Mucosa of gallbladder (tissue), 1 donor: ENCODE data around the gene EIF2A. TPM values are rescaled to one million over a fixed set of nuclear protein-coding genes. Genes with fewer than 3 reads are reported as not detected.
"Not testable (repeated sequence)": the region's sequence is repeated elsewhere in the genome, so short reads cannot be mapped to it uniquely, and the experiment has no call there.

Source experiments
- DNase-seq: peaks from one replicate; pipeline ENCODE4 v3.0.0-alpha.2; 2020; ENCODE audit warnings: low spot score
- total RNA-seq: library from RNA; stranded (reverse); gene quantifications from one replicate; pipeline ENCODE4 v1.2.1, GENCODE V29; 2021
- donor health status: DM: no; HTN: no; CAD: no.

The EIF2A gene
- 63.4 TPM for total RNA-seq

DNA sequence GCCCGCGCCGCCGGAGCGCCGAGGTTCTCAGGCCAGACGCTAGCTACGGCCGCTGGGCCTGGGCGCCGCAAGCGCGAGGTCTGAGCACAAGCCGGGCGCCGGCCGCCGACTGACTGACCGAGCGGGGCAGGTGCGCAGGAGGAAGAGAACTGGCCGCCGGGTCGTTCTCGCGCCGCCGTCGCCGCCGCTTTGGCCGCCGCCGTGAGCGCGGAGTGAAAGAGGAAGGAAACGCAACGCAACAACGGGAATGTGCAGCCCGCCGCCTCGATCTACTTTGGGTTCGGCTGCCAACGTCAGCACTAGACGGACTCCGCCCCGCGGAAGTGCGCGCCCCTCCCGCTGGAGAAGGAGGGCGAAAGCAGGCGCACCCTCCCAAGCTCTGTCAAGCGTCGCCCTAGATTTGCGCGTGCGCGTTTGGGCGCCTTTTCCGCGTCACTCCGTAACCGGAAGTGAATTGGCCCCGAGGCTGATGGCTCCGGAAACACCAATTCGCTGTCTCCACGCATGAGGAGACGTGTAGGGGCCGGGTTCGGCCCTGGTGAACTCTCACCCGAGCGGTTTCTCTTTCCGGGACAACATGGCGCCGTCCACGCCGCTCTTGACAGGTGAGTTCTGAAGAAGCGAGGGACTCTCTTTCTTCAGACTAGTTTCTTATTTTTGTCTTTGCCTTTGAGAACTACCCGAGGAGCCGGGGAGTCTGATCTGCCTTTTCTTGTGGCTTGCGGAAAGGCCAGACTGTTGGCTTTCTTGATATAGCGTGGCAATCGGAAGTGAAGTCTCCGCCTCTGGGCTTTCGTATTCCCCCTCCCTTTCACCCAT, at the start of gene EIF2A, which contains the start of gene SERP1:
Gene EIF2A, plus strand, starts transcription at position 562 of the 819 bp plus-strand sequence. Its CDS starts 16 bp downstream, at position 578.
Gene SERP1, minus strand, starts transcription at position 271 of the 819 bp plus-strand sequence. CDS start 361 bp downstream, outside the sequence.
- peak; percentile 99 for DNase-seq

DNA sequence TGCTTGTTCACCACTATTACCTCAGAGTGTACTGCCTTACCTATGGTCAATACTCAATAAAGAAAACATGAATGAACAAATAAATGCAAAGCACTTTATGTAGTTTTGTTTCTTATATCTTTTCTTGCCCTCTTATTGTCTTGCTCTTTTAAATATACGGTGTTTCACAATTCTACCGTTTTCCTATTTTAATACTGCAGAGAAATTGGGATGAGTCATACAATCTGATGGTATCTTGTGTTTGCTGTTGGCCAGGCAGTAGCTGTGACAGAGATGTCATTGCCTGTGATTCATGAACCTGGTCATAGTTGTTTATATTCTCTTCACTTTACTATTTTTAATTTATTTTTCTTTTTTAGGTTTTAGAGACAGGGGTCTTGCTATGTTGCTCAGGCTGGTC, 48.6 kb upstream of the EIF2A start:
- DNase-seq, result no peak

DNA sequence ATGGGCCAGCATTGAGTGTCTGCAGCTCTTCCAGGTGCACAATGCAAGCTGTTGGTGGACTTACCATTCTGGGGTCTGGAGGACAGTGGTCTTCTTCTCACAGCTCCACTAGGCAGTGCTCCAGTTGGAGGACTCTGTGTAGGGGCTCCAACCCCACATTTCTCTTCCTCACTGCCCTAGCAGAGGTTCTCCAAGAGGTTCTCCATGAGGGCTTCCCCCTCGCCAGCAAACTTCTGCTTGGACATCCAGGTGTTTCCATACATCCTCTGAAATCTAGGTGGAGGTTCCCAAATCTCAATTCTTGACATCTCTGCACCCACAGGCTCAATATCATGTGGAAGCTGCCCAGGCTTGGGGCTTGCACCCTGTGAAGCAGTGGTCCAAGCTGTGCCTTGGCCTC, 45.6 kb upstream of the EIF2A start:
- not testable (repeated sequence) for DNase-seq

DNA sequence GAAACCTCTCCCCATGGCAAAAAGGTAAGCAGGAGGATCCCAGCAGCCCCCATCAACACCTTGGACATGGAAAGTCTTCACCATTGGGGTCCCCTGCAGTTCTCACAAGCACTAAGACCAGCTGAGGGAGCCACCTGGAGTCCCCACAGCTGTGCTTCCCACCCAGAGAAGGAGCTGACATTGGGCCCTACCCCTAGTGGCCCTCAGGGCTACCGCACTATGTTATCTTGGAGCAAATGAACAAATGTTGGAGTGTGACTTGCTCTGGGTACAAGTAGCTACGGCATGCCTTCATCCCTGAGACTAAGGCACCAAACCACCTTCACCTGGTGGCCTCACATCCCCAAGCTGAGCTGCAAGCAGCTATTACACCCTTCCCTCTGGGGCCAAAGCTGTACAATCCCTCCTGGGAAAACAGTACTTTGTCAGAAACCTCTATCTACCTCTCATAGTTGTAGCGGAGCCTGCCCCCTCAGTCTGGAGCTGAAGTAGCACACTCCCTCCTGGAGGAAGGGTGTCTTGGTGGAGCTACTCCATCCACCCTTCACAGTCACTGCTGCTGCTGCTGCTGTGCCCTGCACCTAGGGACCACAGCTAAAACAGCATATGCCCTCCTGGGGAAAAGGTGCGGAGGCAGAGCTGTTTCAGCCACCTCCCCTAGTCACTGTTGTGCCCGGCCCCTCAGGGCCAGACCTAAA, 43.0 kb upstream of the EIF2A start:
- no peak for DNase-seq

DNA sequence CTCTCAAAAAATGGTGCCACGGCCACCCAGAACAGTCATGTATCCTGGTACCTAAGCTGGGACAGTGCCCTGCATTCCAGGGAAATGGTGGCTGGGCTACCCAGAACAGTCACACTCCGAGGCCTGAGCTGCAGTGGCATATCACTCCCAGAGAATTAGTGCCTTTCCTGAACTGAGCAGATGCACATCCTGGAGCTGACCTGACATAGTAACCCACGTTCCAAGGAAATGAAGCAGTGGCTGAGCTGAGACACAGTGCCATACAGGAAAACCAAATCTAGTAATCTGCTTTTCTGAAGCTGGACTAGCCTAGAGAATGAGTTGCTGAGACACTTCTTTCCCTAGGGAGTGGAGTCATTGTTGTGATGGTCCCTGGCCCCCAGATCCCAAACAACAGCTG, 42.1 kb upstream of the EIF2A start:
- no peak for DNase-seq

DNA sequence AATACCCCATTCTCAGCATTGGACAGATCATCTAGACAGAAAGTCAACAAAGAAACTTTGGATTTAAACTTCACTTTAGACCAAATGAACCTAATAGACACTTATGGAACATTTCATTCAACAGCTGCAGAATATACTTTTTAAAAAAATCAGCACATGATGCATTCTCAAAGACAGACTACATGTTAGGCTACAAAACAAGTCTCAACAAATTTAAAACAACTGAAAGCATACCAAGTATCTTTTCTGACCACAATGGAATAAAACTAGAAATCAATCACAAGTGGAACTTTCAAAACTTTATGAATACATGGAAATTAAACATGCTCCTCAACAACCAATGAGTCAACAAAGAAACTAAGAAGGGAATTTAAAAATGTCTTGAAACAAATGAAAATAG, 38.2 kb upstream of the EIF2A start:
- no peak for DNase-seq

DNA sequence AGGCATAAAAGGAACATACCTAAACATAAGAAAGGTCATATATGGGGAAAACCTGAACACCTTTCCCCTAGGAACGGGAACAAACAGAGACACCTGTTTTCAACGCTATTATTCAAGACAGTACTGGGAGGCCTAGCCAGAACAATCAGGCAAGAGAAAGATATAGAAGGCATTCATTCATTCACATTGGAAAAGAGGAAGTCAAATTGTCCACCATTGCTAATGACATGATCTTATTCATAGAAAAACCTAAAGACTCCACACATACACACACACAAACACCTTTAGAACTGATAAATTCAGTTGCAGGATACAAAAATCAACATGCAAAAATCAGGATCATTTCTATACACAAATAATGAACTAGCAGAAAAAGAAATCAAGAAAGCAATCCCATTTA, 36.8 kb upstream of the EIF2A start:
- no peak for DNase-seq

DNA sequence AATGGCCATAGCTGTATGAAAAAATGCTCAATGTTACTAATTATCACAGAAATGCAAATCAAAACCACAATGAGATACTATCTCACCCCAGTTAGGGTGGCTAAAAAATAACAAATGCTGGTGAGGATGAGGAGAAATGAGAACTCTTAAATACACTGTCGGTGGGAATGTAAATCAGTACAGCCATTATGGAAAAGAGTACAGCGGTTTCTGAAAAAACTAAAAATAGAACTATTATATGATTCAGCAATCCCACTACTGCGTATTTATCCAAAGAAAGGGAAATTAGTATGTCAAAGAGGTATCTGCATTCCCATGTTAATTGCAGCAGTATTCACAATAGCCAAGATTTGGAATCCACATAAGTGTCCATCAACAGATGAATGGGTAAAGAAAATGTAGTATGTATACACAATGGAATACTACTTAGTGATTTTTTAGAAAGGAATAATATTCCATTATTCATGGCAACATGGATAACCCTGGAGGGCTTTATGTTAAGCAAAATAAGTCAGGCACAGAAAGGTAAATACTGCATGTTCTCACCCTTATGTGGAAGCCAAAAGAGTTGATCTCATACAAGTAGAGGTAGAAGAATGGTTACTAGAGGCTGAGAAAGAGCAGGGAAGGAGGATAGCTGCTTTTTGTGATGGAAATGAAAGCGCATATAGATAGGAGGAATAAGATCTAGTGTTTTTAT, 35.3 kb upstream of the EIF2A start:
- no peak for DNase-seq

DNA sequence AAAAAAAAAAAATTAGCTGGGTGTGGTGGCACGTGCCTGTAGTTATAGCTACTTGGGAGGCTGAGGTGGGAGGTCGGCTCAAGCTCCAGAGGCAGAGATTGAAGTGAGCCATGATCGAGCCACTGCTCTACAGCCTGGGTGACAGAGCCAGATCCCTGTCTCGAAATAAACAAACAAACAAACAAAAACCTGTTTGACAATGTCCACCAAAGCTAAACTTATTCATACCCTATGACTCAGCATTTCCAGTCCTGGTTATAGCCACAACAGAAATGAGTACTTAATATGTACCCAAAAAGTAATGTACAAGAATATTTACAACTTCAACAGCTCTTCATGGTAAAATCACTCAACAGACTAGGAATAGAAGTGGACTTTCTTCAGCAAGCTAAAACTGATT, 31.4 kb upstream of the EIF2A start:
- no peak for DNase-seq

DNA sequence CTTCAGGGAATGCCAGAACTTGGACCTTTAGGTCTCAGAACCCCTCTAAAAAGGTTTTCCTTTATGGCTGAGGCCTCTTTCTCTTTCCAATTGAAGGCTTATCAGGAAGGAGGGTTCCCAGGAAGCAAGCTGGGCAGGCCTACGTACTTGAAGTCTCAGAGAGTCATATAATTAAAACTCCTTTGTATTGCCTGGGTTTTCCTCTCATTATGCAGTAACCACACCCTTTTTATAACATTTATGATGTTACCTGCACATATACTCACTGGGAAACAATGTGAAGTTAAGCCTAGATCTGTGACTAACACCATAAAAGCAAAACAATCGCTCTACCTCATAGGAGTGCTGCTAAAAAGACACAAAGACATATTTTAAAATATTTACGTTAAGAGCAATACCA, 27.6 kb upstream of the EIF2A start:
- DNase-seq, result no peak

DNA sequence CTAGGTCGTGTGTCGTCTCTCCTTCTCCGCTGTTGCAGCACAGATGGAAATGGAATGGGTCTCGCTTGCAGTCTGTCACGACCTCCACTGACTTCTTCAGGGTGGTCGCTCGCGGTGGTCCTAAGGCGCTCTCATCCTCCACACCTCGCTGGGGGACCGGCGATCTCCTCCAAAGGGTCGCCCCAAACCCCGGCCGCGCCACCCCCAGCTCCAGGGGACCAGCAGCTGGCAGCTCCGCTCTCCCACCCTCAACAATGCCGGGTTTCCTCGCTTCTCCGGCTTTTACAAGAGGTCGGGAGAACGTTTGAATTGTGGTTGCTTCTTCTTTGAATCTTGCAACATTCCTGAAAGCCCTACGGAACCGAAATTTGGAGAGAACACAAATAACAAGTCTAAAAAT, 26.2 kb upstream of the EIF2A start:
- DNase-seq, result no peak

DNA sequence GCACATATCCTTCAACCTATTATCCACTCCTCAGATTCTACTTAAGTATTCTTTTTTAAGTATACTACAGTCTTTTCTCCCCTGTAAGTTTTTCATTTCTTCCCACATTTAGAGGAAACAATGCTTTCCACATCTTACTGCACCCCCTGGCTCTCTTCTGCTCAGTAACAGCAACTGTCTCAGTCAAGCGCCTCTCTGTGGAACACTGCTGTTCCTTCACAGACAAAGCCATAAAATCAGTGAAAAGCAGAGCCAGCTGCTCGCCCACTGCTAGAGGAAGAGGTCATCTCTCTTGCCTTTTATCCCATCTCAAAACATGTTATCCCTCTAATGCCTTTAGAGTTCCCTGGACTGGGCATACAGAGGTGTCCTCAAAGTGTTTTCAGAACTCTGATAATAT, 25.1 kb upstream of the EIF2A start:
- no peak for DNase-seq

DNA sequence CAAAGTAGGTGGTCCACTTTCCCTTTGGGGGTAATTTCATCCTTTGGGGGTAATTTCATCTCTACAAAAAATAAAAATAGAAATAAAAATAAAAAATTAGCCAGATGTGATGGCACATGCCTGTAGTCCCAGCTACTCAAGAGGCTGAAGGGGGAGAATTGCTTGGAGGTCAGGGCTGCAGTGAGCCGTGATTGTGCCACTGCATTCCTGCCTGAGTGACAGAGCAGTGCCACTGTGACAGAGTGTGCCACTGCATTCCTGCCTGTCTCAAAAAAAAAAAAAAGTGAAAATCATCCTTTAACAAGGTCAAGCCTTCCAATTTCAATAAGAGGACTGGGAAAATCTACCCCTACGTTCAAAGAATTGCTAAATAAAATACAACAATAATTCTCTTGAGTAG, 23.0 kb upstream of the EIF2A start:
- no peak for DNase-seq

DNA sequence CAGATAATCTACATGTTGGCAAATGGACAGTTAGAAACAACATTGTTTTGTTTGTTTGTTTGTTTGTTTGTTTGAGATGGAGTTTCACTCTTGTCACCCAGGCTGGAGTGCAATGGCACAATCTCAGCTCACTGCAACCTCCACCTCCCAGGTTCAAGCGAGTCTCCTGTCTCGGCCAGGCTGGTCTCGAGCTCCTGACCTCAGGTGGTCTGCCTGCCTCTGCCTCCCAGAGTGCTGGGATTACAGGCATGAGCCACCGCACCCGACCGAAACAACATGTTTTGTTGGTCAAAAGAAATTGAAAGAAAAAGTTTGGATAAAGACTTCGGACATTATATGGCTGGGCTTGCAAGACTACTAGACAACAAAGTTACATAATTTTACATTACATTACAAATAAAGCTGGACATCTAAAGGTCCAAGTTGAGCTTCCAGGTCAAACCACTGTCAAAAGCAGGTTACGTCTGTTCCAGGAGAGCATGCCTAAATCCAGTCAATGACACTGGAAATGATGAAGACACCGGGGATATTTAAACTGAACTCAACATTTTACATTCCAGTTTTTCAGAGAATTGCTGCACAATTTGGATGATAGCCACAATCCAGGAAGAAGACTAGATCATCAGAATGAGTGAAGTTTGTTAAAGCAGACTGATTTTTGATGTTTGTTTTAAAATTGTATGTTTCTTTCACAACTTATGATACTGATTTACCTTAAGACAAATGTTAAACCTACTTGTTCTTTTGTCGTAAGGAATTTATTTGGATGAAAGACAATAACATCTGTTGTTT, 18.9 kb upstream of the EIF2A start:
- DNase-seq, result no peak

DNA sequence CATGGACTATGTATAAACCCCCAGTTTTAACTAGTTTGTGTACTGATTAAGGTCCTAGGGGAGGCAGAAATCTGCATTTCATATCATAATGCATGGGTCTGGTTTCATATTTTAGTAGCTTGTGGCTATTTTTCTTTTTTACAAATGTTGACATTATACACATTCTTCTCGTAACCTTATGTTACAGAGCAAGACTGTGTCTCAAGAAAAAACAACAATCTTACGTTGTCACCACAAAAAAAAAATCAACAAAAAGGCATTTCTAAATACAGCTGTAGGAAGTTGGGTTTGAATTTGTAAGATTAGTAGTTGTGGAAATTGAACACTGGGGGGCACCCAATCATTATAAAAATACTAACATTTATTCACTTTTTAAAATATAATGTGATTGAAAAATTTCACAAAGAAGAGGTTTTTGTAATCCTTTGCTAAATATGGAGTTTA, 18.2 kb upstream of the EIF2A start:
- no peak for DNase-seq

DNA sequence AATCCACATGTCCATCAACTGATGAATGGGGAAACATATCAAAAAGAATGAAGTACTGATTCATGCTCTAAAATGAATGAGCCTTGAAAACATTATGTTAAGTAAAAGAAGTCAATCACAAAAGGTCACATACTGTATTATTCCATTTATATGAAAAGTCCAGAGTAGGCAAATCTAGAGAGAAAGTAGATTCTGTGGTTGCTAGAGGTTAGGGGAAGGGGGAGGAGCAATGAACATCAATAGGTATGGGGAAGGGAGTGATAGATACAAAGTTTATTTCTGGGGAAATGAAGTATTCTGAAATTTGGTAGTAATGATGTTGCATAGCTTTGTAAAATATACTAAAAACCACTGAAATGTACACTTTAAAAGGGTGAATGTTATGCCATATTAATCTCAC, 14.8 kb upstream of the EIF2A start:
- no peak for DNase-seq

DNA sequence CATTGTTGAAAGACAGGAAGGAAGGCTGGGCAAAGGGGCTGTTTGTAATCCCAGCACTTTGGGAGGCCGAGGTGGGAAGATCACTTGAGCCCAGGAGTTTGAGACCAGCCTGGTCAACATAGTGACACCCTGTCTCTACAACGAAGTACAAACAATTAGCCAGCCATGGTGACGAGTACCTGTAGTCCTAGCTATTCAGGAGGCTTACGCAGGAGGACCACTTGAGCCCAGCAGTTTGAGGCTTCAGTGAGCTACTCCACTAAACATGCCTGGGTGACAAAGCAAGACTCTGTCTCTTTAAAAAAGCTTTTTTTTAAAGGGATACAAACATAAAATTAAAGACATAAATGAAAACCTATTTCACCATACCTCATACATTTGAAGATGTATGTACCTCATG, 11.4 kb upstream of the EIF2A start:
- no peak for DNase-seq

DNA sequence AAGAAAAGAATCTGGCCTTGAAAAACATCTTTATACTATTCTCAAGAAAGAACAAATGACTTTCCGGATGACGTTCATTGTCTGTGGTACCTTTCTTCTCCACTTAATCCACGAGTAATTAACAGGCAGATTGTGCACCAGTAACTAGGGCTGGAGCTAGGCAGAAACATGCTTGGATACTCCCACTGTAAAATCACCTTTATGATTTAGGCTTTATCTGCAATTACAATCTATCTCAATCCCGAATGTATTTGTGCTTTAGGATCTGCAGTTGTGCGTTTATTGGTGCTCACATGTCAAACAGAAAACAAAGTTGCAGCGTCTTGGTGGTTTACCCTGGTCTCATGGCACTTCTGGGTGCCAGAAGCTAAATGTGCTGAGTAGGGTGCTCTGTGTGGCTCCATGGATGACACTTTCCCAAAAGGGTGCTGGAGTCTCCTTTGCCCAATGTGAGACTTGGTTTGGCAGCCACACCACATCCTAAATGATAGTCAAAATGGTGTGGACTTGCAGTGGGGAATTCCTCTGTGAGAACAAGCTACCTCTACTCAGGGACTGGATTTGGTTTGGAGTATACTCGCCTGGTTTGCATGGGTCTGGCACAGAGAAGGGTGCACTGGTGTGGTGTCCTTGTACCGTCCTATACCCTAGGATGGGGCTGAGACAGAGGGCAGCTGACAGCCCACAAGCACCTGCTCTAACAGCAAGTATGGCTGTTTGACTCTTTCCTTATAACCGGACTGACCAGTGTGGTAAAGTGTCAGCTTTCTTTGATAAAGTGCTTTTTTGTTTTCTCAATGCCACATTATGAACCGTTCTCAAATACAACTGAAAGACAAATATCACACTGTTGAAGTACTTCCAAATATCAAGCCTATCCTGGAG, 8.0 kb upstream of the EIF2A start:
- DNase-seq, result no peak

DNA sequence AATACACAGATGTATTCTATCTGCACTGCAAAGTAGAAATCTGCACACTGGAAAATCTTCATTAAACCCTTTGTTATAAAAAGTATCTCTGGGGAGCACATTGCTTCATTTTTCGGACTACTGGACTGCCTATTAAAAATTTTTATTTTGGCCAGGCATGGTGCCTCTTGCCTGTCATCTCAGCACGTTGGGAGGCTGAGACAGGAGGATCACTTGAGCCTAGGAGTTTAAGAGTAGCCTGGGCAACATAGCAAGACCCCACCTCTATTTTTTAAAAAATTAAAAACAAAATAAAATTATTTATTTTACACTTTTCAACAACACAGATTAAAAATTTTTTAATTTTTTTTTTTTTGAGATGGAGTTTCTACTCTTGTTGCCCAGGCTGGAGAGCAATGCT, 6.3 kb upstream of the EIF2A start:
- DNase-seq, result no peak

DNA sequence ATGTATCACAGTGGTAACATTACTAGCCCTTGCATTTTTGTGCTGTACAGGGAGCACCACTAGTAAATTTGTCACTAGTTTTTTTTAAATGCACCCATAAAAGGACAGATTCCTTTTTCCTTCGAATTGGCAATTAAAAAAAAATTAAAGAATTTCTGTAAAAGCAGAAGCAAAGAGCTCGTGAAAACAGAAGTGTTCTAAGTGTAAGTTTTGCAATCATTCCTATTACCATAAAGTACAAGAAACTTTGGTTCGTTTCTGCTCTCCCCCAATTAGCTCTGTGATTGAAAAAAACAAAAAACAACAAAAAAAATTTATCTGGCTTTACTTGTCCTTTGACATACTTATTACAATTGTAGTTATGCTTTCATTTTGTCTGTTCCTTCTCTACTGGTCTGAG, 5.6 kb upstream of the EIF2A start:
- no peak for DNase-seq

DNA sequence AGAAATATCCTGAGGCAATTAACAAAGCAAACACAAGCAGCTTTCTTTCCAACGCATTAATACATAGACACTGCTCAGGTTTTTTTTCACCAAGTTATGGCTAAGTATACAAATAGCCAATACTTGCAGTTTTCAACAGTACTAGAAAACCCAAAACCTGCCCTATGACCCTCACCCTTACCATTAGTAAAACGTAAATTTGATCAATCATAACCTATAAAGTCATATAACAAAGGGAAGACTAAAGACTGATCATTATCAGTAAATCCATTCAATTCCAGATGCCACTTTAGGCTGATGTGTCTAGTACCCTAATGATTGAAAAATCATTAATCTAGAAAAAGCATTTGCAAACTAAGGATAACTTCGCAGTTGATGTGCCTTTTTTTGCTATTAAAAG, 3.5 kb upstream of the EIF2A start:
- DNase-seq, result no peak
